OCI-LY1 (cell line): ENCODE results near the gene RFTN1.

ENCODE experiments used
- H2AFZ ChIP-seq: fragments of 200-600 bp; sonication (generic), shearing (Covaris generic); 2 replicates; pipeline ENCODE4 v1.6.0; 2014; ENCODE audit warnings: antibody characterized with exemption, mild to moderate bottlenecking, low read length
- H3F3A ChIP-seq: fragments of 200-600 bp; sonication (generic), shearing (Covaris generic); 2 replicates; pipeline ENCODE4 v1.6.0; 2014; ENCODE audit warnings: mild to moderate bottlenecking, antibody characterized with exemption, low read length, moderate library complexity; ENCODE audit not compliant: insufficient read depth
- H3K27ac ChIP-seq: fragments of 200-600 bp; sonication (generic); 2 replicates; pipeline ENCODE4 v1.5.1; 2014; ENCODE audit warnings: low read length, mixed run types, mild to moderate bottlenecking, low read depth; ENCODE audit not compliant: poor library complexity, severe bottlenecking
- H3K27me3 ChIP-seq: fragments of 200-600 bp; sonication (generic); 2 replicates; pipeline ENCODE4 v1.6.0; 2014; ENCODE audit warnings: antibody characterized with exemption, mild to moderate bottlenecking, low read length, moderate library complexity; ENCODE audit not compliant: insufficient read depth
- H3K36me3 ChIP-seq: fragments of 200-600 bp; sonication (generic); 2 replicates; pipeline ENCODE4 v1.6.1; 2014; ENCODE audit warnings: mild to moderate bottlenecking, antibody characterized with exemption, low read length, moderate library complexity, mixed read lengths; ENCODE audit not compliant: insufficient read depth
- H3K4me1 ChIP-seq: fragments of 200-600 bp; sonication (generic); 2 replicates; pipeline ENCODE4 v1.5.1; 2014; ENCODE audit warnings: mild to moderate bottlenecking, low read length, moderate library complexity; ENCODE audit not compliant: insufficient read depth, severe bottlenecking
- H3K4me2 ChIP-seq: fragments of 200-600 bp; sonication (generic), shearing (Covaris generic); 2 replicates; pipeline ENCODE4 v1.6.1; 2014; ENCODE audit warnings: low read length
- H3K4me3 ChIP-seq: fragments of 200-600 bp; sonication (generic); 2 replicates; pipeline ENCODE4 v1.5.1; 2014; ENCODE audit warnings: low read length, low read depth, mild to moderate bottlenecking, mixed read lengths; ENCODE audit not compliant: poor library complexity, severe bottlenecking
- H3K79me2 ChIP-seq: fragments of 200-600 bp; shearing (Covaris generic); 2 replicates; pipeline ENCODE4 v1.6.1; 2016; ENCODE audit warnings: mixed run types, low read length, mixed read lengths; ENCODE audit not compliant: insufficient read depth
- H3K9ac ChIP-seq: fragments of 200-600 bp; sonication (generic), shearing (Covaris generic); 2 replicates; pipeline ENCODE4 v1.6.1; 2014; ENCODE audit warnings: mild to moderate bottlenecking, low read length, mixed read lengths
- H3K9me2 ChIP-seq: fragments of 200-600 bp; sonication (generic), shearing (Covaris generic); 2 replicates; pipeline ENCODE4 v1.6.1; 2014; ENCODE audit warnings: low read depth, mild to moderate bottlenecking, low read length, mixed read lengths
- H3K9me3 ChIP-seq: fragments of 200-600 bp; shearing (Covaris generic); 2 replicates; pipeline ENCODE4 v1.6.1; 2014; ENCODE audit warnings: low read length, mixed read lengths
- H4K20me1 ChIP-seq: fragments of 200-600 bp; sonication (generic), shearing (Covaris generic); 2 replicates; pipeline ENCODE4 v1.6.0; 2016; ENCODE audit warnings: mild to moderate bottlenecking, low read length; ENCODE audit not compliant: insufficient read depth
- EZH2 ChIP-seq: fragments of 200-600 bp; sonication (generic), shearing (Covaris generic); IDR thresholded peaks from 2 replicates; pipeline ENCODE4 v1.8.0; 2017; ENCODE audit warnings: borderline replicate concordance, mixed run types, mild to moderate bottlenecking, antibody characterized with exemption, low read length, moderate library complexity, mixed read lengths
- TF ChIP-seq, protein P1 (sequence below): fragments of 200-600 bp; sonication (generic), shearing (Covaris generic); IDR thresholded peaks from 2 replicates; pipeline ENCODE4 v1.5.1; 2017; ENCODE audit warnings: mild to moderate bottlenecking, antibody characterized with exemption, low read length, moderate library complexity, mixed read lengths

RFTN1 gene

DNA sequence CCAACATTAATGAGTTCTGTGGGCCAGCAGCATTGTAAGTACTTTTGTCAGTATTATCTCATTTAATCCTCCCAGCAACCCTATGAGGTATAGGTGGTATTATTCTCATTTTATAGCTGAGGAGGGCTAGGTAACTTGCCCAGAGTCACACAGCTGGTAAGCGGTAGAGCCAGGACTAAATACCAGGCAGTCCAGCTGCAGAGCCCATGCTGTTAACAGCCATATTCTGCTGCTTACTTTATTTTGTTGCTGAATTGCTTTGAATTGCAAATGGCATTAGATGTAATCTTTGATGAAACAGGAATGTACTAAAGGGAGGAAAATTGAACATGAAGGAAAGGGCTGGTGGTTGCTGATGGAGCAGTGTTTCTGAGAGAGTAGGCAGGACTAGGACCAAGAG is 228.9 kb downstream of the RFTN1 start:
- H3K9me3 ChIP-seq = no peaks in the 10 kb centered on the region
- H3K4me3 ChIP-seq = no peak overlapping the region
- H3K4me2 ChIP-seq = no peak overlapping the region
- H3F3A ChIP-seq = 0 out of 2 replicates have a peak, but pooled peaks cover 4% of the 10 kb centered on the region
- H3K4me1 ChIP-seq = peaks cover 10% of the 10 kb centered on the region
- TF ChIP-seq, protein P1, sequence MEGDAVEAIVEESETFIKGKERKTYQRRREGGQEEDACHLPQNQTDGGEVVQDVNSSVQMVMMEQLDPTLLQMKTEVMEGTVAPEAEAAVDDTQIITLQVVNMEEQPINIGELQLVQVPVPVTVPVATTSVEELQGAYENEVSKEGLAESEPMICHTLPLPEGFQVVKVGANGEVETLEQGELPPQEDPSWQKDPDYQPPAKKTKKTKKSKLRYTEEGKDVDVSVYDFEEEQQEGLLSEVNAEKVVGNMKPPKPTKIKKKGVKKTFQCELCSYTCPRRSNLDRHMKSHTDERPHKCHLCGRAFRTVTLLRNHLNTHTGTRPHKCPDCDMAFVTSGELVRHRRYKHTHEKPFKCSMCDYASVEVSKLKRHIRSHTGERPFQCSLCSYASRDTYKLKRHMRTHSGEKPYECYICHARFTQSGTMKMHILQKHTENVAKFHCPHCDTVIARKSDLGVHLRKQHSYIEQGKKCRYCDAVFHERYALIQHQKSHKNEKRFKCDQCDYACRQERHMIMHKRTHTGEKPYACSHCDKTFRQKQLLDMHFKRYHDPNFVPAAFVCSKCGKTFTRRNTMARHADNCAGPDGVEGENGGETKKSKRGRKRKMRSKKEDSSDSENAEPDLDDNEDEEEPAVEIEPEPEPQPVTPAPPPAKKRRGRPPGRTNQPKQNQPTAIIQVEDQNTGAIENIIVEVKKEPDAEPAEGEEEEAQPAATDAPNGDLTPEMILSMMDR = no peak
- no peak for TF ChIP-seq EZH2
- H3K27ac ChIP-seq = no peak overlapping the region
- H3K9me2 ChIP-seq = no peaks in the 10 kb centered on the region
- no peaks in the 10 kb centered on the region for H3K27me3 ChIP-seq
- H3K9ac ChIP-seq = no peak overlapping the region
- no peak overlapping the region for H2AFZ ChIP-seq
- H4K20me1 ChIP-seq = no peaks in the 10 kb centered on the region
- H3K79me2 ChIP-seq = no peaks in the 10 kb centered on the region
- H3K36me3 ChIP-seq = peaks cover 39% of the 10 kb centered on the region; the same call in 1 of the 2 replicates

DNA sequence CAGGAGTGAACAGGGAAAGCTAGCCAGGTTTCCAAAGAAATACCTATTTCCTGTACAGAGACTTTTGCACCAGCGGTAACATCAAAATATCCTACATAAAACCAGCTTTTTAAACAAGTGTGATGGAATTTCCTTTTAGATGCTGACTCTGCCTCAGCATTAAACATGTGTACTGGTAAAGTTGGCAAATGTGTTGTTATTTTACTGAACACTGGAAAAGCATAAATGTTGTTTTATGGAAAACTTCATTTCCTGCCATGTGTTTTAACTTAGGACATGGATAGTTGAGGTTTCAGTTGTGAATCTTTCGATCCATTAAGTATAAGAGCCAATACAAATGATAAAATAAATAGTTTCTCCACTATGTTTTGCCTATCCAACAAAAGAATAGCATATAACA is 232.8 kb downstream of the RFTN1 start:
- Histone ChIP-seq H3K36me3 (peaks cover 32% of the 10 kb centered on the region; the same call in 1 of the 2 replicates), H3K27ac (no peak overlapping the region), H4K20me1 (no peaks in the 10 kb centered on the region), H3K4me1 (no peaks in the 10 kb centered on the region), H2AFZ (no peak overlapping the region), H3K79me2 (no peaks in the 10 kb centered on the region), H3K9me3 (no peaks in the 10 kb centered on the region), H3K27me3 (no peaks in the 10 kb centered on the region), H3K4me3 (no peak overlapping the region), H3K9ac (no peak overlapping the region), H3K9me2 (no peaks in the 10 kb centered on the region), H3F3A (0 out of 2 replicates have a peak, but pooled peaks cover 3% of the 10 kb centered on the region), H3K4me2 (no peak overlapping the region)
- no peak for TF ChIP-seq EZH2
- TF ChIP-seq, protein P1 = no peak

DNA sequence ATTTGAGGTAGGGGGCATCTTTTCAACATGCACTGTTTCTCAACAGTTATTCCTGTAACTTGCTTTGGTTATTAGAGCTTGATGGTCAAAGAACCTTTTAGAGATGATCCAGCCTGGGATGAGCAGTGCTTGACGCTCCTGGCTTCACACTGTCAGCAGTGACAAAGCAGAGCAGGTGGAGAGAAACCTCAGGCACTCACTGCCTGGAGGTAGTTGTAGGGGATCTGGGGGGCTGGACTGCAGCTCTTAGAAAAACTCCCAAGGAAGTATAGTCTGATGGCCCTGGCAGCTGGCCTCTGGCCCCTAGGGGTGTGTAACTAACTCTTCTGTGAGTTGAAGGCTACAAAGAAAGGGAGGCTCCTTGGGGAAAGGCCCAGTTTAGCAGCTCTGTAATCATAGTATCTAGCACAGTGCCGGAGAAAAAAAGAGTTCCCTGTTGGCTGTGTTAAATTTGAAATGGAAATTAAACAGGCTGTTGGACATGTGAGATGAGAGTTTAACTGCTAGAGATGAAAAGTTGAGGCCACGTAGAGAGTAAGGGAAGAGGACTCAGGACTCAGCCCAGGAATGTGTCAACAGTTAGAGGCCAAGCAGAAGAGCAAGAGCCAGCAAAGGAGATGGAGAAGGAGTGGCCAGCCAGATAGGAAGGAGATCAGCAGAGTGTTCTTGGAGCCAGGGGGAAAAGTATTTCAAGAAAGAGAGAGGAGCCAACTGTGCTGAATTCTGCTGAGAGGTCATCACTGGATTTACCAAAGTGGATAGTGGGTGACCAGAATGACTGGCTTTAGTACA is 234.3 kb downstream of the RFTN1 start:
- Histone ChIP-seq H3K27ac (no peak overlapping the region), H3K4me3 (no peak overlapping the region), H3K4me1 (no peaks in the 10 kb centered on the region), H3K9me3 (no peaks in the 10 kb centered on the region), H3K9ac (no peak overlapping the region), H2AFZ (no peak overlapping the region), H3K27me3 (no peaks in the 10 kb centered on the region), H4K20me1 (no peaks in the 10 kb centered on the region), H3F3A (no peaks in the 10 kb centered on the region), H3K4me2 (no peak overlapping the region), H3K79me2 (no peaks in the 10 kb centered on the region), H3K36me3 (peaks cover 34% of the 10 kb centered on the region; the same call in 1 of the 2 replicates), H3K9me2 (no peaks in the 10 kb centered on the region)
- TF ChIP-seq, protein P1 = no peak
- no peak for TF ChIP-seq EZH2
